Neural progenitor cell (in vitro differentiated cells): ENCODE measurements around the gene PHKG2. TPM values are rescaled to one million over a fixed set of nuclear protein-coding genes. Genes with fewer than 3 reads are reported as not detected.

Experiments used
- DNase-seq: peaks from one replicate; pipeline ENCODE4 v3.0.0-alpha.2; 2016; ENCODE audit warnings: low spot score
- H2AFZ ChIP-seq: fragments of 200-600 bp; sonication (generic); replicated peaks from 2 replicates; pipeline ENCODE4 v1.6.1; 2016; ENCODE audit warnings: antibody characterized with exemption
- H3F3A ChIP-seq: fragments of 200-600 bp; sonication (generic); 2 replicates; pipeline ENCODE4 v1.6.1; 2016; ENCODE audit warnings: antibody characterized with exemption, low read depth
- H3K27ac ChIP-seq: fragments of 200-600 bp; sonication (generic); 2 replicates; pipeline ENCODE4 v1.5.1; 2016; ENCODE audit warnings: mild to moderate bottlenecking
- H3K27me3 ChIP-seq: fragments of 200-600 bp; sonication (generic); 2 replicates; pipeline ENCODE4 v1.6.1; 2016; ENCODE audit warnings: mild to moderate bottlenecking, moderate library complexity
- H3K36me3 ChIP-seq: fragments of 200-600 bp; sonication (generic); 2 replicates; pipeline ENCODE4 v1.5.1; 2016
- H3K4me1 ChIP-seq: fragments of 200-600 bp; sonication (generic); 2 replicates; pipeline ENCODE4 v1.6.1; 2016; ENCODE audit warnings: mixed run types
- H3K4me2 ChIP-seq: fragments of 200-600 bp; sonication (generic); 2 replicates; pipeline ENCODE4 v1.6.1; 2016
- H3K4me3 ChIP-seq: fragments of 200-600 bp; sonication (generic); 2 replicates; pipeline ENCODE4 v1.5.1; 2016
- H3K79me2 ChIP-seq: fragments of 200-600 bp; sonication (generic); 2 replicates; pipeline ENCODE4 v1.6.1; 2016; ENCODE audit warnings: low read depth
- H3K9ac ChIP-seq: fragments of 200-600 bp; sonication (generic); 2 replicates; pipeline ENCODE4 v1.6.1; 2016
- H3K9me3 ChIP-seq: fragments of 200-600 bp; sonication (generic); 2 replicates; pipeline ENCODE4 v1.5.1; 2016; ENCODE audit warnings: low read depth
- H4K20me1 ChIP-seq: fragments of 200-600 bp; sonication (generic); 2 replicates; pipeline ENCODE4 v1.6.1; 2016; ENCODE audit warnings: low read depth
- H3K27ac Mint-ChIP-seq: 3 replicates; pipeline ENCODE4 v1.8.0; 2021; ENCODE audit warnings: mixed read lengths
- H3K27me3 Mint-ChIP-seq: 2 replicates; pipeline ENCODE4 v1.8.0; 2022; ENCODE audit warnings: low read depth, mild to moderate bottlenecking, inconsistent platforms, moderate library complexity, mixed read lengths; ENCODE audit not compliant: insufficient read depth
- H3K36me3 Mint-ChIP-seq: 3 replicates; pipeline ENCODE4 v1.8.0; 2021; ENCODE audit warnings: mixed read lengths
- H3K4me1 Mint-ChIP-seq: 3 replicates; pipeline ENCODE4 v1.8.0; 2021; ENCODE audit warnings: mixed read lengths
- H3K4me3 Mint-ChIP-seq: 3 replicates; pipeline ENCODE4 v1.8.0; 2021; ENCODE audit warnings: mild to moderate bottlenecking, moderate library complexity, mixed read lengths
- H3K9me3 Mint-ChIP-seq: 3 replicates; pipeline ENCODE4 v1.8.0; 2020; ENCODE audit warnings: mixed read lengths
- CTCF ChIP-seq: fragments of 200-600 bp; sonication (generic); IDR thresholded peaks from 2 replicates; pipeline ENCODE4 v1.5.1; 2017; ENCODE audit warnings: antibody characterized with exemption, mild to moderate bottlenecking
- EZH2 ChIP-seq: fragments of 200-600 bp; sonication (generic); IDR thresholded peaks from 2 replicates; pipeline ENCODE4 v1.6.1; 2017; ENCODE audit warnings: antibody characterized with exemption, mild to moderate bottlenecking, moderate library complexity
- EZH2phosphoT487 ChIP-seq: fragments of 200-600 bp; sonication (generic); IDR thresholded peaks from 2 replicates; pipeline ENCODE4 v1.6.1; 2017; ENCODE audit warnings: antibody characterized with exemption
- total RNA-seq: library from RNA; depleted of rRNA; stranded (reverse); fragments of >200 nt; gene quantifications from 2 replicates; pipeline ENCODE4 v1.2.3, GENCODE V29; 2015; ENCODE audit warnings: low replicate concordance

PHKG2 gene
- total RNA-seq, 1 donor from 2014 or later, result 20.2 TPM

- DNase-seq, result no peak
- Mint-ChIP-seq H3K27me3 (peaks cover 10% of the 10 kb centered on the region), H3K9me3 (no peaks in the 10 kb centered on the region), H3K27ac (no peak overlapping the region), H3K4me3 (peak overlapping the region; percentile 90), H3K36me3 (peaks cover 8% of the 10 kb centered on the region), H3K4me1 (peaks cover 14% of the 10 kb centered on the region)
- Histone ChIP-seq H3K9me3 (no peaks in the 10 kb centered on the region), H3K27ac (no peak overlapping the region), H3K4me3 (peak overlapping the region; percentile 99), H3K36me3 (no peaks in the 10 kb centered on the region), H3K79me2 (peaks cover 29% of the 10 kb centered on the region), H3F3A (peaks cover 18% of the 10 kb centered on the region), H3K9ac (peak overlapping the region; percentile 81), H3K4me1 (peaks cover 5% of the 10 kb centered on the region), H4K20me1 (peaks cover 23% of the 10 kb centered on the region), H3K27me3 (no peaks in the 10 kb centered on the region), H2AFZ (no peak overlapping the region), H3K4me2 (peak overlapping the region; percentile 93)
- TF ChIP-seq EZH2phosphoT487, result no peak
- TF ChIP-seq EZH2, result no peak
- no peak for TF ChIP-seq CTCF
These were observed 37.2 kb downstream of the PHKG2 start for GRCh38 chr16:30785126-30786106.

- H3K27me3 ChIP-seq, result no peaks in the 10 kb centered on the region
- Mint-ChIP-seq H3K4me3 (peak overlapping the region; percentile 90), H3K27ac (peak overlapping the region; percentile 85), H3K4me1 (peaks cover 14% of the 10 kb centered on the region), H3K36me3 (peaks cover 8% of the 10 kb centered on the region), H3K27me3 (peaks cover 13% of the 10 kb centered on the region), H3K9me3 (no peaks in the 10 kb centered on the region)
- H3K9me3 ChIP-seq, result no peaks in the 10 kb centered on the region
- peaks cover 14% of the 10 kb centered on the region for H3F3A ChIP-seq
- H3K36me3 ChIP-seq, result no peaks in the 10 kb centered on the region
- peaks cover 29% of the 10 kb centered on the region for H3K79me2 ChIP-seq
- H3K27ac ChIP-seq, result peak overlapping the region; percentile 86
- peaks cover 23% of the 10 kb centered on the region for H4K20me1 ChIP-seq
- peak overlapping the region; percentile 93 for H3K4me2 ChIP-seq
- H3K4me1 ChIP-seq, result peaks cover 5% of the 10 kb centered on the region
- peak overlapping the region; percentile 99 for H3K4me3 ChIP-seq
- TF ChIP-seq EZH2phosphoT487, result no peak
- H2AFZ ChIP-seq, result peak overlapping the region; percentile 87
- DNase-seq, result peak; percentile 71
- peak overlapping the region; percentile 81 for H3K9ac ChIP-seq
These were observed 38.1 kb downstream of the PHKG2 start for GRCh38 chr16:30786115-30786935.

GRCh38 chr16:30786936-30787612 lies 38.8 kb downstream of the PHKG2 start, which contains the start of gene ZNF629:
ZNF629 (minus strand) TSS chr16:30787205; CDS start chr16:30784482, 2,723 bp downstream.
- peak; percentile 90 for DNase-seq
- H3K27me3 ChIP-seq, result no peaks in the 10 kb centered on the region
- Mint-ChIP-seq H3K4me1 (peaks cover 14% of the 10 kb centered on the region), H3K27me3 (peaks cover 12% of the 10 kb centered on the region), H3K9me3 (no peaks in the 10 kb centered on the region), H3K27ac (peak within 1 kb of the TSS; percentile 96), H3K36me3 (peaks cover 8% of the 10 kb centered on the region), H3K4me3 (peak within 1 kb of the TSS; percentile 93)
- H3K9ac ChIP-seq, result peak within 1 kb of the TSS; percentile 81
- no peaks in the 10 kb centered on the region for H3K9me3 ChIP-seq
- H3K36me3 ChIP-seq, result no peaks in the 10 kb centered on the region
- H4K20me1 ChIP-seq, result peaks cover 19% of the 10 kb centered on the region
- TF ChIP-seq CTCF (no peak), EZH2phosphoT487 (no peak), EZH2 (no peak)
- peaks cover 29% of the 10 kb centered on the region for H3K79me2 ChIP-seq
- H3K4me1 ChIP-seq, result peaks cover 5% of the 10 kb centered on the region
- peak within 1 kb of the TSS; percentile 86 for H3K27ac ChIP-seq
- H3K4me2 ChIP-seq, result peak within 1 kb of the TSS; percentile 93
- H2AFZ ChIP-seq, result peak within 1 kb of the TSS; percentile 87
- H3F3A ChIP-seq, result peaks cover 14% of the 10 kb centered on the region
- H3K4me3 ChIP-seq, result peak within 1 kb of the TSS; percentile 99
